Measurements from ENCODE around the gene CALR3.

- TF ChIP-seq, protein P1, sequence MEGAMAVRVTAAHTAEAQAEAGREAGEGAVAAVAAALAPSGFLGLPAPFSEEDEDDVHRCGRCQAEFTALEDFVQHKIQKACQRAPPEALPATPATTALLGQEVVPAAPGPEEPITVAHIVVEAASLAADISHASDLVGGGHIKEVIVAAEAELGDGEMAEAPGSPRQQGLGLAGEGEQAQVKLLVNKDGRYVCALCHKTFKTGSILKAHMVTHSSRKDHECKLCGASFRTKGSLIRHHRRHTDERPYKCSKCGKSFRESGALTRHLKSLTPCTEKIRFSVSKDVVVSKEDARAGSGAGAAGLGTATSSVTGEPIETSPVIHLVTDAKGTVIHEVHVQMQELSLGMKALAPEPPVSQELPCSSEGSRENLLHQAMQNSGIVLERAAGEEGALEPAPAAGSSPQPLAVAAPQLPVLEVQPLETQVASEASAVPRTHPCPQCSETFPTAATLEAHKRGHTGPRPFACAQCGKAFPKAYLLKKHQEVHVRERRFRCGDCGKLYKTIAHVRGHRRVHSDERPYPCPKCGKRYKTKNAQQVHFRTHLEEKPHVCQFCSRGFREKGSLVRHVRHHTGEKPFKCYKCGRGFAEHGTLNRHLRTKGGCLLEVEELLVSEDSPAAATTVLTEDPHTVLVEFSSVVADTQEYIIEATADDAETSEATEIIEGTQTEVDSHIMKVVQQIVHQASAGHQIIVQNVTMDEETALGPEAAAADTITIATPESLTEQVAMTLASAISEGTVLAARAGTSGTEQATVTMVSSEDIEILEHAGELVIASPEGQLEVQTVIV (IDR thresholded peaks at IDR 0.05; ENCODE audit: borderline replicate concordance, partially characterized antibody) = no peak
- no peak for TF ChIP-seq STAT3 (IDR thresholded peaks at IDR 0.05; ENCODE audit: low read depth, low read length)
- no peak for TF ChIP-seq HDGF (IDR thresholded peaks at IDR 0.05)
- TF ChIP-seq POLR2A (IDR thresholded peaks at IDR 0.05; ENCODE audit: low read depth, low read length) = no peak
- no peak for TF ChIP-seq ZNF622 (IDR thresholded peaks at IDR 0.05)
- no peak for TF ChIP-seq CTCF (IDR thresholded peaks at IDR 0.05 in 2 of 3, conservative IDR thresholded peaks at IDR 0.05 in 1 of 3; ENCODE audit: control insufficient read depth in 2 of 3, extremely low read depth in 1 of 3, insufficient read depth in 1 of 3, low read depth in 3 of 3, low read length in 3 of 3)
- TF ChIP-seq, protein P2, sequence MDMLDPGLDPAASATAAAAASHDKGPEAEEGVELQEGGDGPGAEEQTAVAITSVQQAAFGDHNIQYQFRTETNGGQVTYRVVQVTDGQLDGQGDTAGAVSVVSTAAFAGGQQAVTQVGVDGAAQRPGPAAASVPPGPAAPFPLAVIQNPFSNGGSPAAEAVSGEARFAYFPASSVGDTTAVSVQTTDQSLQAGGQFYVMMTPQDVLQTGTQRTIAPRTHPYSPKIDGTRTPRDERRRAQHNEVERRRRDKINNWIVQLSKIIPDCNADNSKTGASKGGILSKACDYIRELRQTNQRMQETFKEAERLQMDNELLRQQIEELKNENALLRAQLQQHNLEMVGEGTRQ (IDR thresholded peaks at IDR 0.05; ENCODE audit: borderline replicate concordance, low read depth, low read length) = no peak
- no peak for TF ChIP-seq NFXL1 (IDR thresholded peaks at IDR 0.05; ENCODE audit: borderline replicate concordance)
- TF ChIP-seq TCF12 (IDR thresholded peaks at IDR 0.05; ENCODE audit: low read depth, low read length) = no peak
These were observed 1.9 kb upstream of the CALR3 start for GRCh38 chr19:16497837-16498236.

All from GM12878 (cell line).